ENCODE data around the gene PLCH1. TPM values are rescaled to one million over a fixed set of nuclear protein-coding genes. Genes with fewer than 3 reads are reported as not detected.
A peak's percentile ranks its signal among the peaks of the same experiment; 100 is the strongest.

PLCH1 gene
- total RNA-seq, 1 donor: 11.7 TPM

DNA sequence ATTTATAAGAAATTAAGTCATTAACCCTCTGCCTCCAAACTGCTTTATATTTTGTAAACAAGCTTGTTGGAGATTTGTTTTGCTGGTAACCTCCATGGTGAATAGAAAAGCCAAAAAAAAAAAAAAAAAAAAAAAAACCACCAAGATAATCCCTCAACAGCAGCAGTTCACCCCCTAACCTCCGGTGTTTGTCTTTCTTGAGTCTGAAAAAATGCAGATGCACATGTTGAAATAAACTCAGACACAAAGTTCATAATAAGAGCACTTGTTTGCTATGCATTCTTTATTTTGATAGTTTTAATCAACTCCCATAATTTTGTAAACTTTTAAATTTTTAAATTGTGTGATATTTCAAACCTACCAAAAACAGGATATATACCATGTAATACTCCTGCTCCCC lies 1.8 kb upstream of the PLCH1 start:
- TF ChIP-seq, protein P1, sequence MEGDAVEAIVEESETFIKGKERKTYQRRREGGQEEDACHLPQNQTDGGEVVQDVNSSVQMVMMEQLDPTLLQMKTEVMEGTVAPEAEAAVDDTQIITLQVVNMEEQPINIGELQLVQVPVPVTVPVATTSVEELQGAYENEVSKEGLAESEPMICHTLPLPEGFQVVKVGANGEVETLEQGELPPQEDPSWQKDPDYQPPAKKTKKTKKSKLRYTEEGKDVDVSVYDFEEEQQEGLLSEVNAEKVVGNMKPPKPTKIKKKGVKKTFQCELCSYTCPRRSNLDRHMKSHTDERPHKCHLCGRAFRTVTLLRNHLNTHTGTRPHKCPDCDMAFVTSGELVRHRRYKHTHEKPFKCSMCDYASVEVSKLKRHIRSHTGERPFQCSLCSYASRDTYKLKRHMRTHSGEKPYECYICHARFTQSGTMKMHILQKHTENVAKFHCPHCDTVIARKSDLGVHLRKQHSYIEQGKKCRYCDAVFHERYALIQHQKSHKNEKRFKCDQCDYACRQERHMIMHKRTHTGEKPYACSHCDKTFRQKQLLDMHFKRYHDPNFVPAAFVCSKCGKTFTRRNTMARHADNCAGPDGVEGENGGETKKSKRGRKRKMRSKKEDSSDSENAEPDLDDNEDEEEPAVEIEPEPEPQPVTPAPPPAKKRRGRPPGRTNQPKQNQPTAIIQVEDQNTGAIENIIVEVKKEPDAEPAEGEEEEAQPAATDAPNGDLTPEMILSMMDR (IDR thresholded peaks at IDR 0.05; ENCODE audit: insufficient read depth, low read depth, low read length): no peak
- H3K4me3 ChIP-seq (ENCODE audit: low read depth, low read length): no peak overlapping the region
- no peak for DNase-seq (ENCODE audit: low read depth)

DNA sequence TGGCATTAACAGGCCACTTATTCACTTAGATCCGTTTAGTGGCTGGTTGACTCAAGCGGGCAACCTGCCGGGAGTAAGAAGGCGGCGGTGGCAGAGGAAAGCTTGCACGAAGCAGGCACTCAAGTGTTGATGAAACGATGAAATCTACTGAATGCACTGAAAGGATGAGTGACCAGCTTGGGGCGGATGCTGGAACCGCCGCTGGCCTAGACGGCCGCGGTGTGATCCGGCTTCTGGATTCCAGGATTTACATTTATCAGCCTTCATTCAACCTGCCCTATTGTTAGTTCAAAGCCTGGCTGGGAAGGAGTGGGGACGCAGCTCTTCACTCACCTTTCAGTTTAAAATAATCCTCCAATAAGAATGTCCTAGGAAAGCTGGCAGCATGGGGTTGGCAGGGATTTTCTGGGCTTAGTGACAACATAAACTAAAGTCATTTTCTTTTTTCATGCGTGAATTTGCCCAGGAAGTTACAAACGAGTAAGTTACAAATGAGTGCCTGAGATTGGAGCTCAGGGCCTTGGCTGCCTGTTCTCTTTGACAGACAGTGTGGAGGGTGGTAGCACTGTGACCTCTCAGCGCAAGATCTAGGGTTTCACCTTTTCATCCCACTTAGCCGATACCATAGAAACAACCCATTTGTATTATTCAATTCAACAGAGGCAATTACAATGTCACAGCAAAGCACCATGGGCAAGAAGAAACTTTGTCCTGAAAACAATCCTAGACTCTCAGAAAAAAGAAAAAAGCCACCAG lies 1.1 kb upstream of the PLCH1 start:
- H3K4me3 ChIP-seq (ENCODE audit: low read depth, low read length): no peak overlapping the region
- TF ChIP-seq, protein P1 (IDR thresholded peaks at IDR 0.05; ENCODE audit: insufficient read depth, low read depth, low read length): no peak
- no peak for DNase-seq (ENCODE audit: low read depth)

DNA sequence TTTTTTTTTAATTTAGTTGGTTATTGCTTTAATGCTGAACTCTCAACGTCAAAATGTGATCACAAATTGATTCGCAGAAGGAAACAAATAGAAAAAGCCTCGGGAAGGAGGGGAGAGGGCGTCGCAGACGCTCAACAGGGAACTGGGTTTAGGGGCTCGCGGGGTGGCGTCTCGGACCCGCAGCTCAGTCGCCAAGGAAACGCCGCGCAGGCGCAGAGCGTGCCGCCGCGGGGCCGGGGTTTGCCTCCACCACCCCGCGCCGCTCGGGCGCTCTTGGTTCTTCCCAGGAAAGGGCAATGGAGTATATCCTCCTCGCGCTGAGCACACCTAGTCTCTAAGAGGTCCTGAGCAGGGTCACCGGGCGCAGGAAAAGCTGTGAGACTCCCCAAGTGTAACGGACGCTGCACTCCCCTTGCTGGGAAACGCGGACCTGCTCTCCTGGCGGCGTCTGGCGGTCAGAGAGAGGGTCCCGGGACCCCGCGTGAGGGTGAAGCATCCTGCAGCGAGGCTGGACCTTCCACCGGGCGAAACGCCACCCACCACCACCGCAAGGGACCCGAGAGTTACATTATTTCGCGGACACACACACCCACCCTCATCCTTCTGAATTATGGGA lies 753 bp downstream of the PLCH1 start:
- no peak for DNase-seq (ENCODE audit: low read depth)
- peak overlapping the region; percentile 64 for H3K4me3 ChIP-seq (ENCODE audit: low read depth, low read length)
- TF ChIP-seq, protein P1 (IDR thresholded peaks at IDR 0.05; ENCODE audit: insufficient read depth, low read depth, low read length): no peak

DNA sequence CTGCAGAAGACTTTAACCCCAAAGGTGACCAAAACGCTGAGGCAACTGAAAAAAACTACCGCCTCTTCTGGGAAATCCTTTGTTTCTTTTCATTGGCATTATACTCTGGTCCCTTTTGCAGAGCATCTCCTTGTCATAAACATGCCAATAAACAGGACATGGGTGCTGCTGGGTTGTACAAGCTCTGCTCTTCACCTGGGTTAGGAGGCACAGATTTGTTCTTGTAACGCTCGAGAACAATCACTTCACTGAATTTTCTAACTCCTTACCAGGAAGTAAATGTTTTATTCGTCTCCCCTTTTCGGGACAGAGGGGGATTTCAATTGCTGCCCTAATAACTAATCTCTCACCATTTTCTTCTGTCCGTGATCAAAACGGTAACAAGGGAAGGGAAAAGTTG lies 1.3 kb downstream of the PLCH1 start:
- no peak for DNase-seq (ENCODE audit: low read depth)
- TF ChIP-seq, protein P1 (IDR thresholded peaks at IDR 0.05; ENCODE audit: insufficient read depth, low read depth, low read length): no peak
- H3K4me3 ChIP-seq (ENCODE audit: low read depth, low read length): peak overlapping the region; percentile 64

DNA sequence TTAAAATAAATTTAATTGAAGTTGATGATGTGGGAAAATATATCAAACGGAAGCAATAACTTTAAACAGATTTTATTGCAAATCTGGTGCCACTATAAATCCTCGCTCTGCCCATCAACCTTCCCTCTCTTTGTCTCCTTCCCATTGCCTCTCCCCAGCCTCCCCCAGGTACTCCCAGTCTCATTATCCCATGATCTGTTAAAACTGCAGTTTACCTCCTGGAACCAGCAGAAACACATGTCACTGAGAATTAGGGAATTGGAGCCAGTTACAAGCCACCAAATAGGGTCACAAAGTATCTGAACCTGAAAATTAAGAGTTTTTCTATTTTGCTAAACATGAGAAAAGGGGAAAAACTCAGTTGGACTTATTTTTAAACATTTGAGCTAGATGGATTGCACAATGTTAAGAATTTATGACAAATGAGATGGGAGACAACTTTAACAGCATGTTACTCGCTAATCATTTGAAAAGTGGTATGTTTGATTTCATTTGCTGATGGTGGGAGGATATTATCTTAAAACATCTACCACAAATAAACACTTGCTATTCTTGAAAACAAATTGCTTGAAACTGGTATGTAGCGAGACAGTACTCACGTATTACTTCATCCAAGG lies 2.4 kb downstream of the PLCH1 start:
- TF ChIP-seq, protein P1 (IDR thresholded peaks at IDR 0.05; ENCODE audit: insufficient read depth, low read depth, low read length): no peak
- DNase-seq (ENCODE audit: low read depth): peak; percentile 30
- H3K4me3 ChIP-seq (ENCODE audit: low read depth, low read length): no peak overlapping the region

DNA sequence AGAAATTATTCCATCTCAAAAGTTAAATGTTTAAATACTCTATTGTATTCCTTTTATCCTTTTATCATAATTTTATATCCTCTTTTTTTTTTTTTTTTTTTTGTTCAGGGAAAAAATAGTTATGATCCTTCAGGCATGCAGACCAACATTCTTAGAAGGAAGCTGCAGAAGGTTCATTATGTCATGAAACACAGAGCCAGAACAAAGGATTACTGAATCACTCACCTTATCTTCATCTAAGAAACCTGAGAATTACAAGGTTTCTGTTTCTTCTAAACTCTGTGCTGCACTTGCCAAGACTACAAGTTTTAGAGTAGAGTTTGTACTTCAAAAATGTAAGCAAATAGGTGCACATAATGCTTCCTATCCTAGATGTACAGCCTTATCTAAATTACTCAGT lies 3.3 kb downstream of the PLCH1 start:
- no peak overlapping the region for H3K4me3 ChIP-seq (ENCODE audit: low read depth, low read length)
- no peak for DNase-seq (ENCODE audit: low read depth)
- TF ChIP-seq, protein P1 (IDR thresholded peaks at IDR 0.05; ENCODE audit: insufficient read depth, low read depth, low read length): no peak
